Measurements from ENCODE around the gene RBBP6. TPM values are rescaled to one million over a fixed set of nuclear protein-coding genes. Genes with fewer than 3 reads are reported as not detected.
A peak's percentile ranks its signal among the peaks of the same experiment; 100 is the strongest.

Gene RBBP6
- total and polyA plus RNA-seq, 2 experiments from 2014 or later = 40.2 to 88.9 TPM

DNA sequence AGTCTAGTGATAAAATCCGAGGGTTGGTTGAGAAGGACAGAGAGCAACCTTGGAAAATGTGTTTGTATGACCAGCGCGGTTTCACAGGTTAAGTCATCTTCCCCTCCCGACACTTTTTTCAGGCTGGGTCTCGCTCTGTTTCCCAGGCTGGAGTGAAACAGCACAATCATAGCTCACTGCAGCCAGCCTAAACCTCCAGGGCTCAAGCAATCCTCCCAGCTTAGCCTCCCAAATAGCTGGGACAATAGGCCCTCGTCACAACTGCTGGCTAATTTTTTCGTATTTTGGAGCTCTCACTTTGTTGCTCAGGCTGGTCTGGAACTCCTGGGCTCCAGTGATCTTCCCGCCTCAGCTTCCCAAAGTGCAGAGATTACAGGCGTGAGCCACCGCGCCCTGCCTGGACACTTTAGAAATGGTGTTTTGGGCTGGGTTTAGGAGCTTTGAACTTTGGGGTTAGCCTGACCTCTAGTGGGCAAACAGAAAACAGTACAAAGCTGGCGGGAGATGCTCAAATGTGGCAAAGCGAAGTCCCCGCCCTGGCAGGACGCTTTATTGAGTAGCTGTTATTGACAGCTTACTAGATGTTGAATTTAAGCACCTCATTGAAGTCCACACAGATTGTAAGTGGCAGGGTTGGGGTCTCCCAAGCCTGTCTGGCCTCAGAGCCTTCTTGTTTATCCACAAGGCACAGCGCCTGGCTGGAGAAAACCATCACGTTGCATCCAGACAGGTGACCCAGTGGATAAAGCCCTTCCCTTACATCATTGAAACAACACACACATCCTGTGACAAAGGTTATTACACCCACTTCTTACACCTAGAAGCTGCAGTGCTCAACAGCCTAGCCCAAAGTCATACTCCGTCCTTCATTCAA, 34.7 kb upstream of the RBBP6 start:
- Histone ChIP-seq H3F3A (replicated peaks; ENCODE audit: low read depth) (no peaks in the 10 kb centered on the region), H3K4me2 (no peak overlapping the region), H2AFZ (peak overlapping the region; percentile 57; the same call in 1 of the 2 replicates), H3K4me1 (ENCODE audit: insufficient read depth) (no peaks in the 10 kb centered on the region), H3K79me2 (replicated peaks; ENCODE audit: insufficient read depth) (no peaks in the 10 kb centered on the region), H3K27ac (ENCODE audit: low read depth) (no peak overlapping the region), H3K36me3 (ENCODE audit: insufficient read depth) (no peaks in the 10 kb centered on the region), H3K4me3 (no peak overlapping the region), H3K27me3 (ENCODE audit: insufficient read depth) (no peaks in the 10 kb centered on the region), H4K20me1 (replicated peaks; ENCODE audit: insufficient read depth) (no peaks in the 10 kb centered on the region), H3K9me2 (ENCODE audit: insufficient read depth) (no peaks in the 10 kb centered on the region)
- H3K36me3 Mint-ChIP-seq (ENCODE audit: low read depth) = no peaks in the 10 kb centered on the region; the same call in 2 of the 3 replicates
- H3K27ac Mint-ChIP-seq = no peak overlapping the region
- DNase-seq (ENCODE audit: low spot score) = peak; percentile 89
- H3K4me3 Mint-ChIP-seq = no peak overlapping the region
- peak; percentile 97 for ATAC-seq
- no peaks in the 10 kb centered on the region for H3K9me3 Mint-ChIP-seq
- peaks cover 5% of the 10 kb centered on the region for H3K27me3 Mint-ChIP-seq (ENCODE audit: insufficient read depth, low read depth, poor library complexity)
- peaks cover 2% of the 10 kb centered on the region; the same call in 1 of the 3 replicates for H3K4me1 Mint-ChIP-seq
- TF ChIP-seq, protein P1, sequence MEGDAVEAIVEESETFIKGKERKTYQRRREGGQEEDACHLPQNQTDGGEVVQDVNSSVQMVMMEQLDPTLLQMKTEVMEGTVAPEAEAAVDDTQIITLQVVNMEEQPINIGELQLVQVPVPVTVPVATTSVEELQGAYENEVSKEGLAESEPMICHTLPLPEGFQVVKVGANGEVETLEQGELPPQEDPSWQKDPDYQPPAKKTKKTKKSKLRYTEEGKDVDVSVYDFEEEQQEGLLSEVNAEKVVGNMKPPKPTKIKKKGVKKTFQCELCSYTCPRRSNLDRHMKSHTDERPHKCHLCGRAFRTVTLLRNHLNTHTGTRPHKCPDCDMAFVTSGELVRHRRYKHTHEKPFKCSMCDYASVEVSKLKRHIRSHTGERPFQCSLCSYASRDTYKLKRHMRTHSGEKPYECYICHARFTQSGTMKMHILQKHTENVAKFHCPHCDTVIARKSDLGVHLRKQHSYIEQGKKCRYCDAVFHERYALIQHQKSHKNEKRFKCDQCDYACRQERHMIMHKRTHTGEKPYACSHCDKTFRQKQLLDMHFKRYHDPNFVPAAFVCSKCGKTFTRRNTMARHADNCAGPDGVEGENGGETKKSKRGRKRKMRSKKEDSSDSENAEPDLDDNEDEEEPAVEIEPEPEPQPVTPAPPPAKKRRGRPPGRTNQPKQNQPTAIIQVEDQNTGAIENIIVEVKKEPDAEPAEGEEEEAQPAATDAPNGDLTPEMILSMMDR (conservative IDR thresholded peaks at IDR 0.05; ENCODE audit: low read depth in 2 of 2) = peak; percentile 82 to 84
- no peak for TF ChIP-seq EZH2 (IDR thresholded peaks at IDR 0.05; ENCODE audit: low read depth, unreplicated experiment)

DNA sequence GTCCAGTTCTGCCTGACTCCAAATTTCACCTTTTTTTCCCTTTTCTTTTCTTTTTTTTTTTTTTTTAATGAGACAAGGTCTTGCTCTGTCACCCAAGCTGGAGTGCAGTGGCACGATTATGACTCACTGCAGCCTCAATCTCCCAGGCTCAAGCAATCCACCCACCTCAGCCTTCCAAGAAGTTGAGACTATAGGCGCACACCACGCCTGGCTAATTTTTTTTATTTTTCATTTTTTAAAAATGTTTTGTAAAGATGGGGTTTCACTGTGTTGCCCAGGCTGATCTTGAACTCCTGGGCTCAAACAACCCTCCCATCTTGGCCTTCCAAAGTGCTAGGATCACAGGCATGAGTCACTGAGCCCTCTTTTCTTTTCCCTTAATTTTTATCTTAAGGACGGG, 33.4 kb upstream of the RBBP6 start:
- no peaks in the 10 kb centered on the region for H3F3A ChIP-seq (replicated peaks; ENCODE audit: low read depth)
- H4K20me1 ChIP-seq (replicated peaks; ENCODE audit: insufficient read depth) = no peaks in the 10 kb centered on the region
- peaks cover 5% of the 10 kb centered on the region for H3K27me3 Mint-ChIP-seq (ENCODE audit: insufficient read depth, low read depth, poor library complexity)
- H3K4me2 ChIP-seq = no peak overlapping the region
- no peaks in the 10 kb centered on the region for H3K9me3 Mint-ChIP-seq
- ATAC-seq (no peak), DNase-seq (ENCODE audit: low spot score) (no peak)
- H3K4me3 ChIP-seq = no peak overlapping the region
- H3K4me3 Mint-ChIP-seq = no peak overlapping the region
- H3K36me3 Mint-ChIP-seq (ENCODE audit: low read depth) = no peaks in the 10 kb centered on the region; the same call in 2 of the 3 replicates
- H3K9me2 ChIP-seq (ENCODE audit: insufficient read depth) = no peaks in the 10 kb centered on the region
- H3K27me3 ChIP-seq (ENCODE audit: insufficient read depth) = no peaks in the 10 kb centered on the region
- peaks cover 2% of the 10 kb centered on the region; the same call in 1 of the 3 replicates for H3K4me1 Mint-ChIP-seq
- H3K79me2 ChIP-seq (replicated peaks; ENCODE audit: insufficient read depth) = no peaks in the 10 kb centered on the region
- H3K27ac ChIP-seq (ENCODE audit: low read depth) = no peak overlapping the region
- H3K27ac Mint-ChIP-seq = no peak overlapping the region
- H2AFZ ChIP-seq = no peak overlapping the region
- H3K36me3 ChIP-seq (ENCODE audit: insufficient read depth) = no peaks in the 10 kb centered on the region
- no peaks in the 10 kb centered on the region for H3K4me1 ChIP-seq (ENCODE audit: insufficient read depth)
- TF ChIP-seq EZH2phosphoT487 (IDR thresholded peaks at IDR 0.05; ENCODE audit: unreplicated experiment) (no peak), POLR2AphosphoS5 (IDR thresholded peaks at IDR 0.05; ENCODE audit: low read depth) (no peak), CREB1 (CRISPR knock-in tag; IDR thresholded peaks at IDR 0.05; ENCODE audit: low read depth) (no peak), STAT1 (IDR thresholded peaks at IDR 0.05; ENCODE audit: unreplicated experiment) (no peak)
- TF ChIP-seq, protein P1 (conservative IDR thresholded peaks at IDR 0.05; ENCODE audit: low read depth in 2 of 2) = no peak
- TF ChIP-seq, protein P2, sequence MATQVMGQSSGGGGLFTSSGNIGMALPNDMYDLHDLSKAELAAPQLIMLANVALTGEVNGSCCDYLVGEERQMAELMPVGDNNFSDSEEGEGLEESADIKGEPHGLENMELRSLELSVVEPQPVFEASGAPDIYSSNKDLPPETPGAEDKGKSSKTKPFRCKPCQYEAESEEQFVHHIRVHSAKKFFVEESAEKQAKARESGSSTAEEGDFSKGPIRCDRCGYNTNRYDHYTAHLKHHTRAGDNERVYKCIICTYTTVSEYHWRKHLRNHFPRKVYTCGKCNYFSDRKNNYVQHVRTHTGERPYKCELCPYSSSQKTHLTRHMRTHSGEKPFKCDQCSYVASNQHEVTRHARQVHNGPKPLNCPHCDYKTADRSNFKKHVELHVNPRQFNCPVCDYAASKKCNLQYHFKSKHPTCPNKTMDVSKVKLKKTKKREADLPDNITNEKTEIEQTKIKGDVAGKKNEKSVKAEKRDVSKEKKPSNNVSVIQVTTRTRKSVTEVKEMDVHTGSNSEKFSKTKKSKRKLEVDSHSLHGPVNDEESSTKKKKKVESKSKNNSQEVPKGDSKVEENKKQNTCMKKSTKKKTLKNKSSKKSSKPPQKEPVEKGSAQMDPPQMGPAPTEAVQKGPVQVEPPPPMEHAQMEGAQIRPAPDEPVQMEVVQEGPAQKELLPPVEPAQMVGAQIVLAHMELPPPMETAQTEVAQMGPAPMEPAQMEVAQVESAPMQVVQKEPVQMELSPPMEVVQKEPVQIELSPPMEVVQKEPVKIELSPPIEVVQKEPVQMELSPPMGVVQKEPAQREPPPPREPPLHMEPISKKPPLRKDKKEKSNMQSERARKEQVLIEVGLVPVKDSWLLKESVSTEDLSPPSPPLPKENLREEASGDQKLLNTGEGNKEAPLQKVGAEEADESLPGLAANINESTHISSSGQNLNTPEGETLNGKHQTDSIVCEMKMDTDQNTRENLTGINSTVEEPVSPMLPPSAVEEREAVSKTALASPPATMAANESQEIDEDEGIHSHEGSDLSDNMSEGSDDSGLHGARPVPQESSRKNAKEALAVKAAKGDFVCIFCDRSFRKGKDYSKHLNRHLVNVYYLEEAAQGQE (IDR thresholded peaks at IDR 0.05; ENCODE audit: unreplicated experiment) = no peak

Data from GM23338 (cell line).